Endodermal cell (in vitro differentiated cells): ENCODE data around the gene PPP2R2B. TPM values are rescaled to one million over a fixed set of nuclear protein-coding genes. Genes with fewer than 3 reads are reported as not detected.

Experiments
- DNase-seq: peaks from one replicate; pipeline ENCODE4 v3.0.0-alpha.2; 2017
- H3K27ac ChIP-seq: 2 replicates; pipeline ENCODE4 v1.5.1; 2013; ENCODE audit warnings: mild to moderate bottlenecking, low read depth, low read length, moderate library complexity
- H3K27me3 ChIP-seq: 2 replicates; pipeline ENCODE4 v1.6.1; 2013; ENCODE audit warnings: mild to moderate bottlenecking, low read length, moderate library complexity; ENCODE audit not compliant: insufficient read depth, control insufficient read depth, poor library complexity, severe bottlenecking
- H3K36me3 ChIP-seq: 2 replicates; pipeline ENCODE4 v1.7.0; 2013; ENCODE audit warnings: mild to moderate bottlenecking, low read length, moderate library complexity; ENCODE audit not compliant: control insufficient read depth, insufficient read depth
- H3K4me1 ChIP-seq: one replicate; pipeline ENCODE4 v1.7.0; 2013; ENCODE audit warnings: low read length; ENCODE audit not compliant: control insufficient read depth, insufficient read depth
- H3K4me3 ChIP-seq: 2 replicates; pipeline ENCODE4 v1.5.1; 2013; ENCODE audit warnings: mild to moderate bottlenecking, low read length, moderate library complexity
- H3K9ac ChIP-seq: 2 replicates; pipeline ENCODE4 v1.6.1; 2013; ENCODE audit warnings: mild to moderate bottlenecking, low read length, moderate library complexity; ENCODE audit not compliant: poor library complexity, severe bottlenecking; ENCODE audit errors: extremely low read depth
- H3K9me3 ChIP-seq: 2 replicates; pipeline ENCODE4 v1.6.1; 2013; ENCODE audit warnings: mild to moderate bottlenecking, low read length, moderate library complexity; ENCODE audit not compliant: control insufficient read depth
- H3K27ac Mint-ChIP-seq: 2 replicates; pipeline ENCODE4 v1.8.0; 2020; ENCODE audit warnings: mixed read lengths
- H3K27me3 Mint-ChIP-seq: 2 replicates; pipeline ENCODE4 v1.8.0; 2021; ENCODE audit warnings: mild to moderate bottlenecking, mixed read lengths; ENCODE audit not compliant: insufficient read depth
- H3K36me3 Mint-ChIP-seq: 2 replicates; pipeline ENCODE4 v1.8.0; 2020; ENCODE audit warnings: low read depth, mixed read lengths
- H3K4me1 Mint-ChIP-seq: 2 replicates; pipeline ENCODE4 v1.8.0; 2020; ENCODE audit warnings: mixed read lengths
- H3K4me3 Mint-ChIP-seq: 2 replicates; pipeline ENCODE4 v1.8.0; 2020; ENCODE audit warnings: mild to moderate bottlenecking, moderate library complexity, mixed read lengths
- H3K9me3 Mint-ChIP-seq: 2 replicates; pipeline ENCODE4 v1.8.0; 2020; ENCODE audit warnings: mild to moderate bottlenecking, mixed read lengths
- CTCF ChIP-seq: fragments of 200-600 bp; sonication (generic); conservative IDR thresholded peaks from 2 replicates; pipeline ENCODE4 v1.5.0; 2021; ENCODE audit warnings: antibody characterized with exemption, mild to moderate bottlenecking
- WGBS, 2 experiments: methylation state at CpG; one replicate each; pipeline versions ENCODE4 v1.1.5 to v1.1.7; 2013; ENCODE audit warnings: missing lambda C conversion rate in 2 of 2, mixed read lengths in 1 of 2; ENCODE audit not compliant: insufficient coverage in 1 of 2, insufficient read length in 1 of 2; 5-methylcytosine and 5-hydroxymethylcytosine counted together
- total RNA-seq, 2 donors: library from RNA; stranded (reverse); fragmentation: NEBNext Ultra II Directional in 1 of 2; extraction: Animal tissue kit (Norgen Biotek cat#: 25700) in 1 of 2; gene quantifications; 2 replicates in 1 of 2; 3 replicates in 1 of 2; pipeline ENCODE4 v1.2.1, GENCODE V29; 2021

Gene PPP2R2B
- total RNA-seq, 2 donors from 2014 or later: 3.3 to 8.0 TPM

- Histone ChIP-seq H3K9me3 (no peaks in the 10 kb centered on the region), H3K36me3 (no peaks in the 10 kb centered on the region), H3K4me3 (no peak overlapping the region), H3K4me1 (peaks cover 14% of the 10 kb centered on the region), H3K9ac (no peak overlapping the region), H3K27me3 (peaks cover 43% of the 10 kb centered on the region), H3K27ac (no peak overlapping the region)
- Mint-ChIP-seq H3K27ac (no peak overlapping the region), H3K36me3 (no peaks in the 10 kb centered on the region), H3K9me3 (peaks cover 2% of the 10 kb centered on the region), H3K4me3 (no peak overlapping the region), H3K27me3 (peaks cover 42% of the 10 kb centered on the region), H3K4me1 (peaks cover 41% of the 10 kb centered on the region)
- no peak for DNase-seq
- TF ChIP-seq CTCF: no peak
- WGBS, 2 experiments: 60% methylated on average over 1 of the region's 1 CpG; no CpG with 5 or more reads in 1 of the 2 experiments
These were observed 30.4 kb downstream of the PPP2R2B start for GRCh38 chr5:146848133-146848532.

GRCh38 chr5:146840016-146840415 is 38.5 kb downstream of the PPP2R2B start:
- DNase-seq: no peak
- 31% methylated on average over 1 of the region's 2 CpGs; no CpG with 5 or more reads in 1 of the 2 experiments for WGBS, 2 experiments
- H3K9me3 Mint-ChIP-seq: peaks cover 12% of the 10 kb centered on the region
- Histone ChIP-seq H3K27me3 (peaks cover 3% of the 10 kb centered on the region), H3K4me1 (no peaks in the 10 kb centered on the region), H3K9ac (no peak overlapping the region), H3K9me3 (peaks cover 15% of the 10 kb centered on the region), H3K4me3 (no peak overlapping the region), H3K36me3 (no peaks in the 10 kb centered on the region), H3K27ac (no peak overlapping the region)
- no peaks in the 10 kb centered on the region for H3K4me1 Mint-ChIP-seq
- no peak overlapping the region for H3K27ac Mint-ChIP-seq
- no peaks in the 10 kb centered on the region for H3K36me3 Mint-ChIP-seq
- H3K4me3 Mint-ChIP-seq: no peak overlapping the region
- TF ChIP-seq CTCF: no peak
- peaks cover 2% of the 10 kb centered on the region for H3K27me3 Mint-ChIP-seq

DNA sequence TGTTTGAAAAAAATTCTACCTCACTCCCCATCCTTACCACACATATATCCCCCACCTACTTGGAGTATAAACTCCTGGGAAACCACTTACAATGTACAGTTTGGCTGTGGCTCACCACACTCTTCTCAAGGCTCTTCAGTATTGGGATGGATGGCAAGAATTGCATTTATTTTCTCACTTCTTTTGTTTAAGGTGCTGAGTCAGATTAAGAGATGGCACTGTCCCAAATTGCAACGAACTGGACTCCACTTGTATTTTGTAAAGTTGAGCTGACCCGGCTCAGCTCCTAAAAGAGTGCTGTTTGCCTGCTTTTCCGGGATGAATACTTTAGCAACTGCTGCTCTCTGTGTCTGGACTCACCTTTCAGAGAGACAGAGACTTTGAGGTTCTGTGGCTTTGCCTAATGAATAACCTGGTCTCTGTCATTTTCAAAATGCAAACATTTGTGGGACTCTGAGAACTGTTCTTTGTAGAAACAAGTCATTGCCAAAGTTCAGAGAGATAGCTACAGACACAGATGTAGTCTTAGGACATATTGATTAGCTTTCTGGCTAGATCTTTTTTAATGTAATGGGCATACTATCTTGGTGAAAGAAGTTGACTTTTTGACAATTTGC is 42.2 kb downstream of the PPP2R2B start:
- no peak overlapping the region for H3K4me3 ChIP-seq
- no peak for TF ChIP-seq CTCF
- H3K9ac ChIP-seq: no peak overlapping the region
- no peaks in the 10 kb centered on the region for H3K27me3 Mint-ChIP-seq
- H3K9me3 ChIP-seq: peaks cover 13% of the 10 kb centered on the region
- no peak overlapping the region for H3K4me3 Mint-ChIP-seq
- H3K27ac ChIP-seq: no peak overlapping the region
- H3K36me3 Mint-ChIP-seq: no peaks in the 10 kb centered on the region
- no peaks in the 10 kb centered on the region for H3K27me3 ChIP-seq
- H3K27ac Mint-ChIP-seq: no peak overlapping the region
- H3K9me3 Mint-ChIP-seq: peaks cover 7% of the 10 kb centered on the region
- no peaks in the 10 kb centered on the region for H3K4me1 Mint-ChIP-seq
- 87% methylated on average over 3 of the region's 3 CpGs for WGBS, 2 experiments
- H3K4me1 ChIP-seq: no peaks in the 10 kb centered on the region
- no peaks in the 10 kb centered on the region for H3K36me3 ChIP-seq
- DNase-seq: no peak
